ENCODE measurements around the gene GCLM.

The GCLM gene

DNA sequence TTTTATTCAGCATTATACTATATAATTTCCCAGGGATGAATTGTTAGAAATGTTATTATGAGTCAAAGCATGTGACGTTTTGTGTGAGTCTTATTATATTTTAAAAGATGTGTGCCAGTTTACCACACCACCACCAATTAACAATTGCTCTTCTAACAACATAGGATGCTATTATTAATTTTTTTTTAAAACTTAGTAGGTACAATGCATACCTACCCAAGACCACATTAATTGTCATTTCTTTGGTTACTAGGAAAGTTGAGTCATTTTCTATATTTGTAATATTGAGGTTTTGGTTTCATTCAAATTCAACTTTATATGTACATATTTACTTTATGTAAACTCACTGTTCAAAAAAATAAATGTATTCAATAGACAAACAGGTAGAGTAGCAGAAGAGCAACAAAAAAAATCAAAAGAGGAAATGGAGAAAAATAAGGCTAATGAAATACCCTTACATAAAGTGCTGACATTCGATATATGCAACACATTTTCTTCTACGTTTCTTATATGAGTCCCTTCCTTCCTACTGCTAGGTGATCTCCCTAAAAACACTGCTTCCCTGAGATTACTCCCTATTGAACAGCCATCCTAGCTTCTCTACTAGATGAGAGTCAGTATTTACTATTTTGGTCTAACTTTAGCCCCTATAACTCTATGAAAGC is 9.6 kb downstream of the GCLM start:
- DNase-seq (ENCODE audit: low read depth, low spot score): no peak
- no CpG with 5 or more reads among the region's 3 CpGs for WGBS (ENCODE audit: insufficient coverage, insufficient read length)
- Histone ChIP-seq H3K36me3 (ENCODE audit: control insufficient read depth, insufficient read depth, low read length) (no peaks in the 10 kb centered on the region), H3K4me1 (ENCODE audit: control insufficient read depth, insufficient read depth, low read length) (no peaks in the 10 kb centered on the region), H3K9me3 (ENCODE audit: control insufficient read depth, insufficient read depth, low read length) (no peaks in the 10 kb centered on the region), H3K27me3 (ENCODE audit: control insufficient read depth, insufficient read depth, low read length) (no peaks in the 10 kb centered on the region), H3K27ac (ENCODE audit: low read length) (no peak overlapping the region), H3K4me3 (ENCODE audit: low read length) (no peak overlapping the region)

DNA sequence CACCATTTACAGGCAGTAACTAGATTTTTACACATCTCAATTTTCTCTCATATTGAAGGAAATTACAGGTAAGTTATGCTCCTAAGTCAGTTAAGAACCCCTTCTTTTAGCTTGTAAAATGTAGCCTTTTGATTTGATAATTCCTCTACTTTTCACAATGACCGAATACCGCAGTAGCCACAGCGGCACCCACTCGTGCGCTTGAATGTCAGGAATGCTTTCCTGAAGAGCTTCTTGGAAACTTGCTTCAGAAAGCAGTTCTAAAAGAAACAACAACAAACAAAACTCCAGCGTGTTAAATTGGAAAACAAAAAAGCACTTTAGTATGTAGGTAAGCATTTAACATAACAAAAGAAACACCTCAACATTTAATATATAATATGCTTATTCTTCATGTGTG is 20.3 kb downstream of the GCLM start:
- H3K4me3 ChIP-seq (ENCODE audit: low read length): no peak overlapping the region
- DNase-seq (ENCODE audit: low read depth, low spot score): no peak
- no peak overlapping the region for H3K27ac ChIP-seq (ENCODE audit: low read length)
- H3K4me1 ChIP-seq (ENCODE audit: control insufficient read depth, insufficient read depth, low read length): no peaks in the 10 kb centered on the region
- H3K9me3 ChIP-seq (ENCODE audit: control insufficient read depth, insufficient read depth, low read length): no peaks in the 10 kb centered on the region
- no peaks in the 10 kb centered on the region for H3K36me3 ChIP-seq (ENCODE audit: control insufficient read depth, insufficient read depth, low read length)
- no peaks in the 10 kb centered on the region for H3K27me3 ChIP-seq (ENCODE audit: control insufficient read depth, insufficient read depth, low read length)
- WGBS (ENCODE audit: insufficient coverage, insufficient read length): no CpG with 5 or more reads among the region's 6 CpGs

DNA sequence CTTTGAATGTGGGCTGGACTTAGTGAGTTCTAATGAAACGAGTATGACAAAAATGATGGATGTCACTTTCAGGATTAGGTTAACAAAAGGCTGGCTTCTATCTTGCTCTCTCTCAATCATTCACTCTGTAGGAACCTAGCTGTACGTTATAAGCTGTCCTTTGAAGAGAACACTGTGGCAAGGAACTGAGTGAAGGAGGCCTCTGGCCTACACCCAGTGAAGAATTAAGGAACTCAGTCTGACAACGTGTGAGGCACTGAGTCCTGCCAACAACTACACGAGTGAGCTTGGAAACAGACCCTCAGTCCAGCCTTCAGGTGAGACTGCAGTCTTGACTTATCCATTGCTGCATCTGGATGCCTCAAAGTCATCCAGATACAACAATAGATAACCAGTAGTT is 27.0 kb downstream of the GCLM start:
- Histone ChIP-seq H3K27ac (ENCODE audit: low read length) (no peak overlapping the region), H3K9me3 (ENCODE audit: control insufficient read depth, insufficient read depth, low read length) (no peaks in the 10 kb centered on the region), H3K27me3 (ENCODE audit: control insufficient read depth, insufficient read depth, low read length) (no peaks in the 10 kb centered on the region), H3K4me1 (ENCODE audit: control insufficient read depth, insufficient read depth, low read length) (no peaks in the 10 kb centered on the region), H3K36me3 (ENCODE audit: control insufficient read depth, insufficient read depth, low read length) (0 out of 2 replicates have a peak, but pooled peaks cover 4% of the 10 kb centered on the region), H3K4me3 (ENCODE audit: low read length) (no peak overlapping the region)
- no CpG with 5 or more reads among the region's 4 CpGs for WGBS (ENCODE audit: insufficient coverage, insufficient read length)
- DNase-seq (ENCODE audit: low read depth, low spot score): no peak

DNA sequence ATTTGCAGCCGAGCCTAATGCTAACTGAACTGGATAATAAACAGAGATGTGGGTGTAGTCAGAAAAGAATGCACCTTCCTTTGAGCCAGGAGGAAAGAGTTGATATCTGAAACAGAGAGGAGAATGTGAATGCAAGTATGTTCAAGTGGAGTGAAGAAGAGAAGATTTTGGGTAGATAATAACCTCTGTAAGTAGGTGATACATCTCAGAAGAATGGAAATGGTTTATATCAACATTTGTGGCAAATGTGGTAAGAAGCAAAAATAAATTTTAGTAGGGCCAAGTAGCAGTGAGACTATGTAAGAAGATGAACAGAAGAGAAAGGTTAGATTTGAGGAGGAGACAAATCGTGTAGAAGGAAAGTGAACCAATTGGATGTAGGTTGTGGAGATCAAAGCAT is 28.5 kb downstream of the GCLM start:
- Histone ChIP-seq H3K9me3 (ENCODE audit: control insufficient read depth, insufficient read depth, low read length) (no peaks in the 10 kb centered on the region), H3K4me3 (ENCODE audit: low read length) (no peak overlapping the region), H3K27ac (ENCODE audit: low read length) (no peak overlapping the region), H3K36me3 (ENCODE audit: control insufficient read depth, insufficient read depth, low read length) (peaks cover 9% of the 10 kb centered on the region; the same call in 1 of the 2 replicates), H3K4me1 (ENCODE audit: control insufficient read depth, insufficient read depth, low read length) (no peaks in the 10 kb centered on the region), H3K27me3 (ENCODE audit: control insufficient read depth, insufficient read depth, low read length) (no peaks in the 10 kb centered on the region)
- WGBS (ENCODE audit: insufficient coverage, insufficient read length): no CpG with 5 or more reads among the region's 2 CpGs
- DNase-seq (ENCODE audit: low read depth, low spot score): no peak

DNA sequence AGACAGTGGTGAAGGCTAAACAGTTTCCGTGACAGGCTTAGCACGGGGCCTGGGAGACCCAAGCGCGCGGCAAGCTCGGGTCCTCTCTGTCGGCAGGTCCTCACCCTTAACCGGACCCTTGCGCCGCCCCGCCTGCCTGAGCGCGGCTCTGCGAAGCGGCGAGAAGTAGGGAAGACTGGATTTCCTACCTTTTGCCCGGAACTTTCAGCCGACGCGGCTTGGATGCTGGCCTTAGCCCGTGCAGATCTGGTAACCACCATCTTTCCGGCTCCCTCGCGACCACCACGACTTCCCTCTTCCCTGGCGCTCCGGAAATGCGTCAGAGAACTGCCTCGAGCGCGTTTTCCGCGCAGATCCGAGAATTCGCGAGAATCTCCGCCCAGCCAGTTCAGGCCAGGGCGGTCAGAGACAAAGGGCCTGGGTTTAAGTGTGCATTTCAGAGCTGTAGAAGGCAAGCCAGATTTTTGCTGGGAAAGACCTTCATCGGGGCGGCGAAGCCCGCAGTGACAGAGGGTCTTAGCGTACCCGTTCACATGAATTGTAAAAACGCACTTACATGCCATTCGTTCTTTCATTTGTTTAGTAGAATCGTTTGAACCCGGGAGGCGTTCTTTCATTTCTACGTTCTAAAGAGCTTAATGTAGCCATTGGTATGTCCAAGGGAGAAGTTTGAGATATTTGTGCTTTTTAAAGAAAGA is 30.2 kb downstream of the GCLM start, which contains the start of gene DNTTIP2:
Gene DNTTIP2, minus strand, starts transcription at position 318 of the 698 bp plus-strand sequence. Its CDS starts 58 bp downstream, at position 260.
- no peaks in the 10 kb centered on the region for H3K27me3 ChIP-seq (ENCODE audit: control insufficient read depth, insufficient read depth, low read length)
- peaks cover 13% of the 10 kb centered on the region; the same call in 1 of the 2 replicates for H3K36me3 ChIP-seq (ENCODE audit: control insufficient read depth, insufficient read depth, low read length)
- no CpG with 5 or more reads among the region's 50 CpGs for WGBS (ENCODE audit: insufficient coverage, insufficient read length)
- H3K9me3 ChIP-seq (ENCODE audit: control insufficient read depth, insufficient read depth, low read length): no peaks in the 10 kb centered on the region
- no peaks in the 10 kb centered on the region for H3K4me1 ChIP-seq (ENCODE audit: control insufficient read depth, insufficient read depth, low read length)
- DNase-seq (ENCODE audit: low read depth, low spot score): peak; percentile 81
- peak within 1 kb of the TSS; percentile 87 for H3K4me3 ChIP-seq (ENCODE audit: low read length)
- H3K27ac ChIP-seq (ENCODE audit: low read length): no peak within 1 kb of the TSS

DNA sequence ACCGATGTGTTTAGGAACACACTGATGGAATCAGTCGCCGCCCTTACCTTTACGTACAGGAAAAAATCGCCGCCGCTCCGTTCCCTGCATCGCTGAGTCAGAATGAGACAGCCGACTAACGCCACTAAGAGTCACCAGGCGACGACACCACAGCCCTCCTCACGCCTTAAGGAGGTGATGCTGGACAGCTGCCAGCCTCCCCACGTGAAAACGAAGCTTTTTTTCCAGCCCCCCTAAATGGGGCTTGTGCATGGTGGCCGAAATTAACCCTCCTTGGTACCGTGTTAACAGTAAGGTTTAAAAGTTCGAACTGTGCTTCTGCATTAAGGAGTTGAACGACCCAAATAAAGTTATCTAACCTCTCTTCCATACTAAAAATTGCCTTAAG is 30.7 kb downstream of the GCLM start:
- H3K27me3 ChIP-seq (ENCODE audit: control insufficient read depth, insufficient read depth, low read length): no peaks in the 10 kb centered on the region
- H3K4me3 ChIP-seq (ENCODE audit: low read length): peak overlapping the region; percentile 87
- no CpG with 5 or more reads among the region's 20 CpGs for WGBS (ENCODE audit: insufficient coverage, insufficient read length)
- H3K4me1 ChIP-seq (ENCODE audit: control insufficient read depth, insufficient read depth, low read length): no peaks in the 10 kb centered on the region
- DNase-seq (ENCODE audit: low read depth, low spot score): no peak
- H3K36me3 ChIP-seq (ENCODE audit: control insufficient read depth, insufficient read depth, low read length): peaks cover 13% of the 10 kb centered on the region; the same call in 1 of the 2 replicates
- no peaks in the 10 kb centered on the region for H3K9me3 ChIP-seq (ENCODE audit: control insufficient read depth, insufficient read depth, low read length)
- no peak overlapping the region for H3K27ac ChIP-seq (ENCODE audit: low read length)

DNA sequence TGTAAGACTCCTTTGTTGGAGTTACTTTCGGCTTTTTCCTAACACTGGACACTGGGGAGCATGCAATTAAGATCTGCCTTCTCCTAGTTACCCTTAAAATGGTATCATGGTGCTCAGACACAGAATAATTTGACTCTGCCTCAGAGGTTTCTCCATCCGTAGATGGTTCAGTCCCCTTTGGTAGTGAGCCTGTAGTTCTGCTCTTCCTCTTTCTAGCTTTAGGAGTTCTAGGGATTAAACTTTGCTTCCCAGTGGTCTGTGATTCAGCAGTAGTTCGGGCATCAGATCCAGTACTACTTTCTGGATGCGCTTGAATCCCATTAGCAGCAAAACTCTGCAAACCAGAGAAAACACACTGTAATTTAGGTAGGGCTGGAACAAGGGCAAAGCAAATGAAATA is 31.7 kb downstream of the GCLM start:
- H3K27me3 ChIP-seq (ENCODE audit: control insufficient read depth, insufficient read depth, low read length): no peaks in the 10 kb centered on the region
- H3K4me1 ChIP-seq (ENCODE audit: control insufficient read depth, insufficient read depth, low read length): no peaks in the 10 kb centered on the region
- H3K36me3 ChIP-seq (ENCODE audit: control insufficient read depth, insufficient read depth, low read length): peaks cover 13% of the 10 kb centered on the region; the same call in 1 of the 2 replicates
- H3K27ac ChIP-seq (ENCODE audit: low read length): no peak overlapping the region
- DNase-seq (ENCODE audit: low read depth, low spot score): no peak
- no CpG with 5 or more reads among the region's 4 CpGs for WGBS (ENCODE audit: insufficient coverage, insufficient read length)
- no peak overlapping the region for H3K4me3 ChIP-seq (ENCODE audit: low read length)
- no peaks in the 10 kb centered on the region for H3K9me3 ChIP-seq (ENCODE audit: control insufficient read depth, insufficient read depth, low read length)

DNA sequence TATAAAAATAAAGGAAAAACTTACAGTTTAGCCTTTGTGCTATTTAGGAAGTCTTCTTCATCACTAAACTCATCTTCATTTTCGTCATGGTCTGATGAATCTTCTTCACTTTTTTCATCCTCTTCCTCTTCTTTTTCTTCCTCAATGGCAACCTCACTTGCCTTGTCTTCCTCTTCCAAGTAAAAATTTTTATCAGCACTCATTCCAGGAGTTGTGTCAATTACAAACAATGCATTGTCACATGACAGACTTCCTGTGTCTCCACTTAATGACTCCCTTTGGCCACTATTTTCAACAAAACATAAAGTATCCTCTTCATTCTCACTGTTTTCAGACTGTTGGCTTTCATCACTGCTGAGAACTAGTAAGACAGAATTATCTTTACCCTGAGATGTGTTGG is 33.0 kb downstream of the GCLM start:
- Histone ChIP-seq H3K4me3 (ENCODE audit: low read length) (no peak overlapping the region), H3K36me3 (ENCODE audit: control insufficient read depth, insufficient read depth, low read length) (peaks cover 21% of the 10 kb centered on the region; the same call in 1 of the 2 replicates), H3K4me1 (ENCODE audit: control insufficient read depth, insufficient read depth, low read length) (no peaks in the 10 kb centered on the region), H3K27me3 (ENCODE audit: control insufficient read depth, insufficient read depth, low read length) (no peaks in the 10 kb centered on the region), H3K9me3 (ENCODE audit: control insufficient read depth, insufficient read depth, low read length) (no peaks in the 10 kb centered on the region), H3K27ac (ENCODE audit: low read length) (no peak overlapping the region)
- WGBS (ENCODE audit: insufficient coverage, insufficient read length): no CpG with 5 or more reads among the region's 1 CpG
- DNase-seq (ENCODE audit: low read depth, low spot score): no peak

DNA sequence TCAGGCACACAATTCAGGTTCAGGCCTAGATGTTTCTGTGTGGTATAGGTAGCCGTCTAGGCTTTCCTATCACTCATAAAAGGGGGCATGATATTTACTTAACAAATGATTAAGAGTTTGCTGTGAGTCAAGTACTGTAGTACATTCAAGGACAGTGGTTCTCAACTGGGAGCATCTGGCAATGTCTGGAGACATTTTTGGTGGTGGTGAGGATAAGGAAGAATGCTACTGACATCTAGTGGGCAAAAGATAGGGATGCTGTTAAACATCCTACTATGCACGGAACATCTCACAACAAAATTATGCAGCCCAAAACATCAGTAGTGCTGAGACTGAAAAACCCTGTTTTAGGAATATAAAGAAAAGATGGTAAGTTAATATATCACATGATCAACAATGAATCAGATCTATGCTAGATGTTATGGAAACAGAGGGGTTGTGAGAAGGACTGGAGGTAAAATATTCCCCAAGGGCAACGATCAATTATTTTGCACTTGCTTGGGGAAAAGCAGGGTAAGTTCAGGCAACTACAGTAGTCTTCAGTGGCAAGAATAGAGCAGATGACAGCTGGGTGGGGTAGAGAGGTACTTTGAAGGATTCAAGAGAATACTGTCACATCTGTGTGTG is 35.1 kb downstream of the GCLM start:
- H3K36me3 ChIP-seq (ENCODE audit: control insufficient read depth, insufficient read depth, low read length): peaks cover 23% of the 10 kb centered on the region; the same call in 1 of the 2 replicates
- H3K27ac ChIP-seq (ENCODE audit: low read length): no peak overlapping the region
- no peak overlapping the region for H3K4me3 ChIP-seq (ENCODE audit: low read length)
- no peaks in the 10 kb centered on the region for H3K4me1 ChIP-seq (ENCODE audit: control insufficient read depth, insufficient read depth, low read length)
- H3K9me3 ChIP-seq (ENCODE audit: control insufficient read depth, insufficient read depth, low read length): no peaks in the 10 kb centered on the region
- no CpG with 5 or more reads among the region's 3 CpGs for WGBS (ENCODE audit: insufficient coverage, insufficient read length)
- no peaks in the 10 kb centered on the region for H3K27me3 ChIP-seq (ENCODE audit: control insufficient read depth, insufficient read depth, low read length)
- DNase-seq (ENCODE audit: low read depth, low spot score): no peak

DNA sequence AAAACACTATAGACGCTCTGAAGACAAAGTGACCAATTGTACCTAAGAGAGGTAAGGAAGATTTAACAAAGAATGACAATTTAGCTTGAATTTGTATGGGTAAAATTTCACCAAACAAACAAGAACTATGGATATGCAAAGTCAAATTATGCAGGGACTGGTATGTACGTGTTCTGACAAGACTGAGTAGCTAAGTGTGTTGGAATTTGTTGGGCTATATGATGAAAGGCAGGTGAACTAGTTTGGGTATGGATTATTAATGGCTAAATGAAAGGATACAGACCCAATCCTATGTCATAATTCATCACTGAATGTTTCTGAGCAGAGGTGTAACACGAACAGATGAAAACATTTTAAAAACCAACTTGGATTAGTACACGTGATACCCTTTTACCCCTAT is 37.9 kb downstream of the GCLM start:
- WGBS (ENCODE audit: insufficient coverage, insufficient read length): no CpG with 5 or more reads among the region's 4 CpGs
- no peak overlapping the region for H3K4me3 ChIP-seq (ENCODE audit: low read length)
- H3K4me1 ChIP-seq (ENCODE audit: control insufficient read depth, insufficient read depth, low read length): no peaks in the 10 kb centered on the region
- no peaks in the 10 kb centered on the region for H3K9me3 ChIP-seq (ENCODE audit: control insufficient read depth, insufficient read depth, low read length)
- no peak overlapping the region for H3K27ac ChIP-seq (ENCODE audit: low read length)
- H3K27me3 ChIP-seq (ENCODE audit: control insufficient read depth, insufficient read depth, low read length): no peaks in the 10 kb centered on the region
- DNase-seq (ENCODE audit: low read depth, low spot score): no peak
- H3K36me3 ChIP-seq (ENCODE audit: control insufficient read depth, insufficient read depth, low read length): peaks cover 21% of the 10 kb centered on the region; the same call in 1 of the 2 replicates

Measured in iPS DF 6.9 (cell line).